ENCODE data around the gene MYCBP2.
"Not testable (repeated sequence)": the region's sequence is repeated elsewhere in the genome, so short reads cannot be mapped to it uniquely, and the experiment has no call there.

Gene MYCBP2

GRCh38 chr13:77022341-77022740 is 304.6 kb downstream of the MYCBP2 start:
- no peak for DNase-seq

GRCh38 chr13:77019756-77020155 is 307.1 kb downstream of the MYCBP2 start:
- DNase-seq, result no peak

GRCh38 chr13:77016888-77017623 is 309.8 kb downstream of the MYCBP2 start:
- no peak for DNase-seq

GRCh38 chr13:77016251-77016812 is 310.6 kb downstream of the MYCBP2 start:
- DNase-seq, result no peak

GRCh38 chr13:77014906-77015685 is 311.8 kb downstream of the MYCBP2 start:
- no peak for DNase-seq

- no peak for DNase-seq
Measured at GRCh38 chr13:77013853-77014542, 312.9 kb downstream of the MYCBP2 start.

- DNase-seq, result not testable (repeated sequence)
Measured at GRCh38 chr13:77009719-77010118, 317.2 kb downstream of the MYCBP2 start.

- DNase-seq, result no peak
Measured at GRCh38 chr13:77009011-77009410, 317.9 kb downstream of the MYCBP2 start.

- not testable (repeated sequence) for DNase-seq
Measured at GRCh38 chr13:77008337-77008736, 318.6 kb downstream of the MYCBP2 start.

- peak; percentile 2 for DNase-seq
Measured at GRCh38 chr13:77002590-77003190, 324.2 kb downstream of the MYCBP2 start.

GRCh38 chr13:77001963-77002587 is 324.8 kb downstream of the MYCBP2 start:
- DNase-seq, result no peak

GRCh38 chr13:77001540-77001939 is 325.4 kb downstream of the MYCBP2 start:
- no peak for DNase-seq

- DNase-seq, result no peak
Measured at GRCh38 chr13:77000475-77000874, 326.4 kb downstream of the MYCBP2 start.

Data from NCI-H2171 (cell line).